Muscle layer of duodenum (tissue), 2 donors: ENCODE measurements around the gene TBCK.
"Not testable (repeated sequence)": the region's sequence is repeated elsewhere in the genome, so short reads cannot be mapped to it uniquely, and the experiment has no call there.

Experiments used
- H3K27ac ChIP-seq: one replicate; pipeline ENCODE4 v1.7.0; 2013; ENCODE audit warnings: mild to moderate bottlenecking, low read length
- H3K27me3 ChIP-seq: one replicate; pipeline ENCODE4 v1.7.0; 2013; ENCODE audit warnings: low read depth, mild to moderate bottlenecking, control low read depth, low read length
- H3K36me3 ChIP-seq, 2 donors: one replicate each; pipeline ENCODE4 v1.7.0; 2013; ENCODE audit warnings: low read length in 2 of 2, control low read depth in 1 of 2, mild to moderate bottlenecking in 1 of 2; ENCODE audit not compliant: insufficient read depth in 2 of 2, control insufficient read depth in 1 of 2
- H3K4me1 ChIP-seq, 2 donors: one replicate each; pipeline ENCODE4 v1.7.0; 2013; ENCODE audit warnings: low read length in 2 of 2, mild to moderate bottlenecking in 2 of 2, control low read depth in 1 of 2, moderate library complexity in 1 of 2; ENCODE audit not compliant: insufficient read depth in 2 of 2, control insufficient read depth in 1 of 2
- H3K4me3 ChIP-seq, 2 donors: one replicate each; pipeline ENCODE4 v1.7.0; 2013; ENCODE audit warnings: low read length in 2 of 2, low read depth in 1 of 2, mild to moderate bottlenecking in 1 of 2
- H3K9me3 ChIP-seq, 2 donors: one replicate each; pipeline ENCODE4 v1.7.0; 2013; ENCODE audit warnings: low read length in 2 of 2, control low read depth in 1 of 2, mild to moderate bottlenecking in 1 of 2; ENCODE audit not compliant: control insufficient read depth in 1 of 2
- donor health status: healthy.

Gene TBCK

GRCh38 chr4:106149911-106150310, 166.1 kb downstream of the TBCK start:
- Histone ChIP-seq H3K4me1 (no peaks in the 10 kb centered on the region), H3K36me3 (peaks cover 0 to 3% of the 10 kb centered on the region in 2 donors), H3K4me3 (no peak overlapping the region), H3K27me3 (no peaks in the 10 kb centered on the region), H3K9me3 (peaks cover 0 to 2% of the 10 kb centered on the region in 2 donors), H3K27ac (no peak overlapping the region)

GRCh38 chr4:106149026-106149425, 167.0 kb downstream of the TBCK start:
- H3K4me3 ChIP-seq: no peak overlapping the region
- peaks cover 0 to 3% of the 10 kb centered on the region in 2 donors for H3K36me3 ChIP-seq
- H3K4me1 ChIP-seq: no peaks in the 10 kb centered on the region
- H3K27ac ChIP-seq: no peak overlapping the region
- H3K27me3 ChIP-seq: no peaks in the 10 kb centered on the region
- H3K9me3 ChIP-seq: peaks cover 0 to 2% of the 10 kb centered on the region in 2 donors

GRCh38 chr4:106142616-106143127, 173.3 kb downstream of the TBCK start:
- peaks cover 0 to 3% of the 10 kb centered on the region in 2 donors for H3K36me3 ChIP-seq
- peaks cover 0 to 2% of the 10 kb centered on the region in 2 donors for H3K9me3 ChIP-seq
- no peaks in the 10 kb centered on the region for H3K4me1 ChIP-seq
- no peak overlapping the region for H3K4me3 ChIP-seq
- no peaks in the 10 kb centered on the region for H3K27me3 ChIP-seq
- H3K27ac ChIP-seq: no peak overlapping the region

- H3K9me3 ChIP-seq: no peaks in the 10 kb centered on the region
- no peaks in the 10 kb centered on the region for H3K27me3 ChIP-seq
- H3K36me3 ChIP-seq: no peaks in the 10 kb centered on the region
- H3K4me3 ChIP-seq: no peak overlapping the region
- H3K4me1 ChIP-seq: no peaks in the 10 kb centered on the region
- H3K27ac ChIP-seq: no peak overlapping the region
Measured at GRCh38 chr4:106140601-106141000, 175.4 kb downstream of the TBCK start.

GRCh38 chr4:106136777-106137331, 179.2 kb downstream of the TBCK start:
- Histone ChIP-seq H3K9me3 (peaks cover 0 to 2% of the 10 kb centered on the region in 2 donors), H3K4me1 (no peaks in the 10 kb centered on the region), H3K27ac (no peak overlapping the region), H3K4me3 (no peak overlapping the region), H3K27me3 (no peaks in the 10 kb centered on the region), H3K36me3 (peaks cover 0 to 12% of the 10 kb centered on the region in 2 donors)

GRCh38 chr4:106132045-106132444, 184.0 kb downstream of the TBCK start:
- H3K4me3 ChIP-seq: no peak overlapping the region
- peaks cover 0 to 2% of the 10 kb centered on the region in 2 donors for H3K9me3 ChIP-seq
- no peaks in the 10 kb centered on the region for H3K4me1 ChIP-seq
- H3K27me3 ChIP-seq: no peaks in the 10 kb centered on the region
- no peak overlapping the region for H3K27ac ChIP-seq
- H3K36me3 ChIP-seq: peaks cover 0 to 16% of the 10 kb centered on the region in 2 donors

- Histone ChIP-seq H3K36me3 (no peaks in the 10 kb centered on the region), H3K27ac (no peak overlapping the region), H3K9me3 (no peaks in the 10 kb centered on the region), H3K4me3 (no peak overlapping the region), H3K27me3 (no peaks in the 10 kb centered on the region), H3K4me1 (no peaks in the 10 kb centered on the region)
Measured at GRCh38 chr4:106126062-106126461, 189.9 kb downstream of the TBCK start.

- H3K27ac ChIP-seq, H3K4me1 ChIP-seq, H3K27me3 ChIP-seq, H3K9me3 ChIP-seq, H3K4me3 ChIP-seq: not testable (repeated sequence)
- peaks cover 0 to 11% of the 10 kb centered on the region in 2 donors for H3K36me3 ChIP-seq
Measured at GRCh38 chr4:106119949-106120555, 196.0 kb downstream of the TBCK start.

- no peaks in the 10 kb centered on the region for H3K27me3 ChIP-seq
- H3K4me3 ChIP-seq: no peak overlapping the region
- H3K9me3 ChIP-seq: peaks cover 6 to 18% of the 10 kb centered on the region in 2 donors
- peaks cover 17 to 50% of the 10 kb centered on the region in 2 donors for H3K36me3 ChIP-seq
- no peak overlapping the region for H3K27ac ChIP-seq
- no peaks in the 10 kb centered on the region for H3K4me1 ChIP-seq
Measured at GRCh38 chr4:106116025-106116424, 200.0 kb downstream of the TBCK start.

GRCh38 chr4:106114270-106114669, 201.7 kb downstream of the TBCK start:
- Histone ChIP-seq H3K9me3 (peaks cover 17 to 33% of the 10 kb centered on the region in 2 donors), H3K4me3 (no peak overlapping the region), H3K4me1 (no peaks in the 10 kb centered on the region), H3K27ac (no peak overlapping the region), H3K27me3 (no peaks in the 10 kb centered on the region), H3K36me3 (peaks cover 17 to 67% of the 10 kb centered on the region in 2 donors)

- H3K36me3 ChIP-seq: peaks cover 17 to 73% of the 10 kb centered on the region in 2 donors
- not testable (repeated sequence) for H3K27me3 ChIP-seq, H3K27ac ChIP-seq, H3K4me1 ChIP-seq
- H3K4me3 ChIP-seq: peak overlapping the region in 1 of 2 donors; percentile 28
- H3K9me3 ChIP-seq: peaks cover 17 to 39% of the 10 kb centered on the region in 2 donors
Measured at GRCh38 chr4:106111778-106112469, 204.1 kb downstream of the TBCK start.
